ENCODE results near the gene ZNF276.

Gene ZNF276

GRCh38 chr16:89742948-89743347 lies 21.6 kb downstream of the ZNF276 start:
- DNase-seq (ENCODE audit: insufficient read length, low spot score), result no peak
- no peak for FAIRE-seq
- TF ChIP-seq CTCF (IDR thresholded peaks at IDR 0.05; ENCODE audit: insufficient read depth, missing control alignments), result no peak

- no peak for FAIRE-seq
- no peak for DNase-seq (ENCODE audit: insufficient read length, low spot score)
- TF ChIP-seq CTCF (IDR thresholded peaks at IDR 0.05; ENCODE audit: insufficient read depth, missing control alignments), result no peak
Measured at GRCh38 chr16:89744813-89745212, 23.5 kb downstream of the ZNF276 start.

- TF ChIP-seq CTCF (IDR thresholded peaks at IDR 0.05; ENCODE audit: insufficient read depth, missing control alignments), result no peak
- FAIRE-seq (no peak), DNase-seq (ENCODE audit: insufficient read length, low spot score) (no peak)
Measured at GRCh38 chr16:89746043-89746442, 24.7 kb downstream of the ZNF276 start.

- no peak for TF ChIP-seq CTCF (IDR thresholded peaks at IDR 0.05; ENCODE audit: insufficient read depth, missing control alignments)
- no peak for FAIRE-seq
Measured at GRCh38 chr16:89748076-89748475, 26.7 kb downstream of the ZNF276 start.

GRCh38 chr16:89748921-89749320 lies 27.6 kb downstream of the ZNF276 start:
- no peak for DNase-seq (ENCODE audit: insufficient read length, low spot score)
- FAIRE-seq, result no peak
- no peak for TF ChIP-seq CTCF (IDR thresholded peaks at IDR 0.05; ENCODE audit: insufficient read depth, missing control alignments)

More at GRCh38 chr16:89748076-89748475, 26.7 kb downstream of the ZNF276 start:
- no peak for DNase-seq (ENCODE audit: insufficient read length, low spot score)

GRCh38 chr16:89749637-89750036 lies 28.3 kb downstream of the ZNF276 start:
- no peak for DNase-seq (ENCODE audit: insufficient read length, low spot score)
- no peak for FAIRE-seq
- TF ChIP-seq CTCF (IDR thresholded peaks at IDR 0.05; ENCODE audit: insufficient read depth, missing control alignments), result no peak

- FAIRE-seq (no peak), DNase-seq (ENCODE audit: insufficient read length, low spot score) (no peak)
- TF ChIP-seq CTCF (IDR thresholded peaks at IDR 0.05; ENCODE audit: insufficient read depth, missing control alignments), result no peak
Measured at GRCh38 chr16:89759746-89760340, 38.5 kb downstream of the ZNF276 start.
